ENCODE data around the gene DGLUCY. TPM values are rescaled to one million over a fixed set of nuclear protein-coding genes. Genes with fewer than 3 reads are reported as not detected.
"Not testable (repeated sequence)": the region's sequence is repeated elsewhere in the genome, so short reads cannot be mapped to it uniquely, and the experiment has no call there.

The DGLUCY gene
- total RNA-seq, 8 experiments from 2014 or later, result 15.1 to 116 (median 33.6) TPM

DNA sequence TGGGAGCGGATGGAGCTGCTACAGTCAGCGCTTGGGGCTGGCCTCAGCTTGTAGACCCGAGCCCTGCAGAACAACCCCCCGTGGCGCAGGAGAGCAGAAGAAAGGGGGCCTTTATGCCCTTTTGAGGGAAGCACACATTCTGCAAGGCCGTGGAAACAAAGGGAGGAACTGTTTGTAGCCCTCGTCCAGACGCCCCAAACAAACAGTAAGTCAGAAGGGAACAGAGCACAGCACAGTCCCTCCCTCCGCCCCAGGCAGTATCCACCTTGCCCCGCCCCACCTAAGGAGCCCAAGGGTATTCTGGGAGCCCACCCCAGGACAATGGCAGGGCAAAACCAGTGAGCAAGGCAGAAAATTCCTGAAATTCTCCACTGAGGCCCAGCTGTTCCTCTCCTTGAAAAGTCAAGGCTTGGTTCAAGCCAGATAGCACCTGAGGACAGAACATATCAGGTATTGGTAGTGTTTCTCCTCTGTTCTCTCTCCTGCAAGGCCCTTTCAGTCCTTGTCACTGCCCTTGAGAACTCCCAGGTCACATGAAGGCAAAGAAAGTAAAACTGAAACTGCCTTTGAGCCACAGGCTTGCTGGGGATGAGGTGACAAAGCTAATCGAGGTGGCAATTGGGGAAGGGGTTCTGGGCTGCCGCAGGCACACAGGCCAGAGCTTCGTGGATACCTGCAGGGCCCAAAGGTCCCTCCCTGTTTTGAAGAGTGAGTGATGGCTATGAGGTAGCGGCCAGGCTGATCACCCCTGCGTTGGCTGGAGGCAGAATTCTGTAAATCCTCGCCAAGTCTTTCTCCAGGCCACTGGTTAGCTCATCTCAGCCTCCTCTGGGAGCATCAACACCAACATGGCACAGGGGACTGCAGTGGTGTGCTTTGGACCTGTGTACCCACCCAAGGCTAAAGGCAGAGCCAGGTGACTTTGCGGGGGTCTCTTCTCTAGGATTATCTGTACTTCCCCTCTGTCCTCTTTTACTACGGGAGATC, 499 bp downstream of the DGLUCY start:
- 0 to 56% (median 6%) methylated on average over 1 to 11 of the region's 18 CpGs; no CpG with 5 or more reads in 2 of the 10 experiments for WGBS, 10 experiments
- Histone ChIP-seq H3K27ac (peak overlapping the region; percentile 72 to 88), H3K4me1 (replicated peaks in 1 of 2) (peaks cover 18 to 19% of the 10 kb centered on the region in 2 donors), H3K4me3 (peak overlapping the region; percentile 25 to 44 (median 35))
- in situ Hi-C loops (cut with MboI; ENCODE audit: low pct_unique_long_range_greater_than_20kb in 2 of 9, low sequenced_read_pairs in 9 of 9, unreplicated experiment in 9 of 9), result no loop called here
- ATAC-seq (replicated peaks in 6 of 8), result peak; percentile 41 to 90 (median 88)

DNA sequence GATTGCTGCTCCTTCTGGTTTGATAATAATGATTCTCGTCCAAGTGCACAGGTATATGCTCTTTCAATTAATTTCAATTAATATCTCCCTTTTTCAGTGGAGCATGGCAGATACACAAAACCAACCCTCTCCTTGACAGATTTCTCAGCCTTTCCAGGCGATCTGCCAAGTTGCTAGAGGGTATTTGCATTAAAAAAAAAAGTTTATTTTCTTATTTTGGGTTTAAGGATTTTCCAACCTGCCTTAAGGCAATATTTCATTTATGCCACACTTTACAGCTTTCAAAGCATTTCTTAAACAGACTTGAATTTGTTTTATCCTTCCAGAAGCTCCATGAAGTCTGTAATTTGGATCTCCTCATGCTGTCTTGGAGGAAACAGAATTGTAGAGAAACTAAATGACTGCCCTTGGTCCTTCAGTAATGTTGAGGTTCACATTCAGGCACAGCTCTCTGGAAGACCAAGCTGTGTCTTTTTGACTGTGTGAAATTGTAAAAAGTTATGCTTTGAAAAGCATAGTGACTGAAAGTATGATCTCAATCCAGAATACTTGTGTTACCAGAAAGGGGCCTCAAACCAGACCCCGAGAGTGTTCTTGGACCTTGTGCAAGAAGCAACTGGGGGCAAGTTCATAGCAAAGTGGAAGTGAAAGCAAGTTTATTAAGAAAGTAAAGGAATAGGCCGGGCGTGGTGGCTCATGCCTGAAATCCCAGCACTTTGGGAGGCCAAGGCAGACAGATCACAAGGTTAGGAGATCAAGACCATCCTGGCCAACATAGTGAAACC, 2.3 kb downstream of the DGLUCY start:
- 30 to 100% (median 87%) methylated on average over 1 to 5 of the region's 5 CpGs for WGBS, 10 experiments
- Histone ChIP-seq H3K4me1 (replicated peaks in 1 of 2) (peaks cover 18 to 19% of the 10 kb centered on the region in 2 donors), H3K27ac (no peak overlapping the region), H3K4me3 (no peak overlapping the region)
- in situ Hi-C loops (cut with MboI; ENCODE audit: low pct_unique_long_range_greater_than_20kb in 2 of 9, low sequenced_read_pairs in 9 of 9, unreplicated experiment in 9 of 9), result no loop called here
- ATAC-seq (replicated peaks in 6 of 8), result no peak

DNA sequence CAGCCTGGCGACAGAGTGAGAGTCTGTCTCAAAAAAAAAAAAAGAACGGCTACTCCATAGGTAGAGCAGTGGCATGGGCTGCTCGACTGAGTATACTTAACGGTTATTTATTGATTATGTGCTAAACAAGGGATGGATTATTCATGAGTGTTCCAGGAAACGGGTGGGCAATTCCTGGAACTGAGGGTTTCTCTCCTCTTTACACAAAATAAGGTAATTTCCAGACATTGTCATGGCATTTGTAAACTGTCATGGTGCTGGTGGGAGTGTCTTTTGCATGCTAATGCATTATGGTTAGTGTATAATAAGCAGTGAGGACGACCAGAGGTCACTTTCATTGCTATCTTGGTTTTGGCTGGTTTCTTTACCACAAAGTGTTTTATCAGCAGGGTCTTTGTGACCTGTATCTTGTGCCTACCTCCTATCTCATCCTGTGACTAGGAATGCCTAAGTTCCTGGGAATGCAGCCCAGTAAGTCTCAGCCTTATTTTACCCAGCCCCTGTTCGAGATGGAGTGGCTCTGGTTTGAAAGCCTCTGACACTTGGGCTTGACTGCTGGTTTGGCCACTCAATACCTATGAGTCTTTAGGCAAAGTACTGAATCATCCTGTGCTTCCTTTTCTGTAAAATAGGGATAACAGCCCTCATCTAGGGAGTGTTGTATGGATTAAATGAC, 3.2 kb downstream of the DGLUCY start:
- 0 to 81% (median 56%) methylated on average over 1 to 7 of the region's 7 CpGs; no CpG with 5 or more reads in 1 of the 10 experiments for WGBS, 10 experiments
- ATAC-seq (replicated peaks in 6 of 8), result no peak
- H3K4me3 ChIP-seq, result no peak overlapping the region
- in situ Hi-C loops (cut with MboI; ENCODE audit: low pct_unique_long_range_greater_than_20kb in 2 of 9, low sequenced_read_pairs in 9 of 9, unreplicated experiment in 9 of 9), result no loop called here
- H3K4me1 ChIP-seq (replicated peaks in 1 of 2), result peaks cover 18 to 19% of the 10 kb centered on the region in 2 donors
- H3K27ac ChIP-seq, result no peak overlapping the region

DNA sequence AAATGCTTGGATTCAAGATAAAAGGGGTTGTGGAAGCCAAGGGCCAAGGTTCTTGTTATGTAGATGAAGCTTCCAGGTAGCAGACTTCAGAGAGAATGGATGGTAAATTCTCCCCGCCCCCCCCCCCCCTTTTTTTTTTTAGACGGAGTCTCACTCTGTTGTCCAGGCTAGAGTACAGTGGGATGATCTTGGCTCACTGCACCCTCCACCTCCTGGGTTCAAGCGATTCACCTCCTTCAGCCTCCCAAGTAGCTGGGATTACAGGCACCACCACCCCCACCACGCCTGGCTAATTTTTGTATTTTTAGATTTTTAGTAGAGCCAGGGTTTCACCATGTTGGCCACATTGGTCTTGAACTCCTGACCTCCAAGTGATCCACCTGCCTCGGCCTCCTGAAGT, 4.1 kb downstream of the DGLUCY start:
- in situ Hi-C loops (cut with MboI; ENCODE audit: low pct_unique_long_range_greater_than_20kb in 2 of 9, low sequenced_read_pairs in 9 of 9, unreplicated experiment in 9 of 9), result no loop called here
- peaks cover 18 to 19% of the 10 kb centered on the region in 2 donors for H3K4me1 ChIP-seq (replicated peaks in 1 of 2)
- no peak for ATAC-seq (replicated peaks in 6 of 8)
- H3K4me3 ChIP-seq, result no peak overlapping the region
- no peak overlapping the region for H3K27ac ChIP-seq
- WGBS, 10 experiments, result 71 to 100% (median 83%) methylated on average over 1 to 4 of the region's 5 CpGs; no CpG with 5 or more reads in 2 of the 10 experiments

DNA sequence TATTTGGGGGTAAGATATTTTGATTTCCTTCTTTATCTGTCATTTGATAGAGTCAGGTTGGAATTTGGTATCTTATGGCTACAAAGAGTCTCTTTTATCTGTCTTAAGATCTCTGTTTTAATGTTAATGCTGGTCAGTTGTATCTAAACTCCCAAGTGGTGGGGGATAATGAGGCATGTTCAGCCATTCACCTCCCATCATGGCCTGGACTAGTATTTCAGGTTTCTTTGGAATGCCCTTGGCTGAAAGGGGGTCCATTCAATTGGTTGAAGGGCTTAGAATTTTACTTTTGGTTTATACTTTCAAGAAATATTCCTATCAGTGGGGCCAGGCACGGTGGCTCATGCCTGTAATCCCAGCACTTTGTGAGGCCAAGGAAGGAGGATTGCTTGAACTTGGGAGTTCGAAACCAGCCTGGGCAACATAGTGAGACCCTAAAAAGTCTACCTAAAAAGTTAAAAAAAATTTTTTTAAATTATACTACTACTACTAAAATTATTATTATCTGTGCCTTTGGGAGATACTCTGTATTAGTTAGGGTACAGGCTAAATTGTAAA, 4.7 kb downstream of the DGLUCY start:
- WGBS, 10 experiments, result 86 to 100% (median 100%) methylated on average over 1 to 2 of the region's 2 CpGs; no CpG with 5 or more reads in 3 of the 10 experiments
- no peak for ATAC-seq (replicated peaks in 6 of 8)
- Histone ChIP-seq H3K4me3 (no peak overlapping the region), H3K4me1 (replicated peaks in 1 of 2) (peaks cover 13 to 16% of the 10 kb centered on the region in 2 donors), H3K27ac (no peak overlapping the region)
- in situ Hi-C loops (cut with MboI; ENCODE audit: low pct_unique_long_range_greater_than_20kb in 2 of 9, low sequenced_read_pairs in 9 of 9, unreplicated experiment in 9 of 9), result no loop called here

DNA sequence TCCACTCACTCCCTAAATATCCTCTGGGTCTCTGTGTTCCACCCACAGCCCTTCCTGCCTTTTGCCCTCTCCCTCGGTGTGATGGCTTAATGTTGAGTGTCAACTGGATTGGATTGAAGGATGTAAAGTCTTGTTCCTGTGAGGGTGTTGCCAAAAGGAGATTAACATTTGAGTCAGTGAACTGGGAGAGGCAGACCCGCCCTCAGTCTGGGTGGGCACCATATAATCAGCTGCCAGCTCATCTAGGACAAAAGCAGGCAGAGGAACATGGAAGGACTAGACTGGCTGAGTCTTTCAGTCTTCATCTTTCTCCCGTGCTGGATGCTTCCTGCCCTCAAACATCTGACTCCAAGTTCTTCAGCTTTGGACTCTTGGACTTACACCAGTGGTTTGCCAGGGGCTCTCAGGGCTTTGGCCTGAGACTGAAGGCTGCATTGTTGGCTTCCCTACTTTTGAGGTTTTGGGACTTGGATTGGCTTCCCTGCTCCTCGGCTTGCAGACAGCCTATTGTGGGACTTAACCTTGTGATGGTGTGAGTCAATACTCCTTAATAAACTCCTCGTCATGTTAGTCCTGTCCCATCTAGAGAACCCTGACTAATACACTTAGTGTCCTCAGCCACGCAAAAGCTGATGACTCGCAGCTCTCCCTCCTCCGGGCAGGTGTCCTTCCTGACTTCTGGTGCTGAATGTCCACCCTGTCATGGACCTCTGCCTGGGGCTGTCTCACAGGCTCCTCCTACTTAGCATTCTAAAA, 5.9 kb downstream of the DGLUCY start:
- in situ Hi-C loops (cut with MboI; ENCODE audit: low pct_unique_long_range_greater_than_20kb in 2 of 9, low sequenced_read_pairs in 9 of 9, unreplicated experiment in 9 of 9), result no loop called here
- ATAC-seq (replicated peaks in 6 of 8), result peak in 6 of 8 experiments; percentile 9 to 92 (median 54)

DNA sequence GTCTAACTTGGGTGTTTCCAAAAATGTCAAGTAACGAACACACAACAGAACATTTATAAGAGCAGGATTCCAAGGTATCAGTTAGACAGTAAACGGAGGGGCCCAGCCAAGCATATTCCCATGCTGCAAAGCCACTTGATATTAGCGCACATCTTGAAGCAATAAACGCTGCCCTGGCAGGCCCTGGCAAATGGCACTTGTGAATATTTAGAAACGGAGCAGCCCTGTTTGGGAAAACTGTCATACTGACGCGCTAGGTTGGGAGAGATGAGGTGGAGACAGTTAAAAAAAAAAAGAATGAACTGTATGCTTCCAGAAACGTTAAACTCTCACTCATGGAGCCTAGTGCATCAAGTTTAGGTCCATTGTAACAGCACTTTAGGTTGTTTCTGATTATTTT, 9.3 kb downstream of the DGLUCY start:
- peak in 2 of 8 experiments; percentile 10 to 50 for ATAC-seq (replicated peaks in 6 of 8)
- WGBS, 10 experiments, result 20 to 100% (median 88%) methylated on average over 1 to 8 of the region's 8 CpGs; no CpG with 5 or more reads in 1 of the 10 experiments
- Histone ChIP-seq H3K4me3 (no peak overlapping the region), H3K27ac (no peak overlapping the region), H3K4me1 (replicated peaks in 1 of 2) (no peaks in the 10 kb centered on the region)
- in situ Hi-C loops (cut with MboI; ENCODE audit: low pct_unique_long_range_greater_than_20kb in 2 of 9, low sequenced_read_pairs in 9 of 9, unreplicated experiment in 9 of 9), result no loop called here

More for the DNA sequence above, 5.9 kb downstream of the DGLUCY start:
- 0 to 93% (median 33%) methylated on average over 1 to 7 of the region's 8 CpGs; no CpG with 5 or more reads in 3 of the 10 experiments for WGBS, 10 experiments
- no peak overlapping the region for H3K4me3 ChIP-seq
- peaks cover 6 to 9% of the 10 kb centered on the region in 2 donors for H3K4me1 ChIP-seq (replicated peaks in 1 of 2)
- H3K27ac ChIP-seq, result no peak overlapping the region

DNA sequence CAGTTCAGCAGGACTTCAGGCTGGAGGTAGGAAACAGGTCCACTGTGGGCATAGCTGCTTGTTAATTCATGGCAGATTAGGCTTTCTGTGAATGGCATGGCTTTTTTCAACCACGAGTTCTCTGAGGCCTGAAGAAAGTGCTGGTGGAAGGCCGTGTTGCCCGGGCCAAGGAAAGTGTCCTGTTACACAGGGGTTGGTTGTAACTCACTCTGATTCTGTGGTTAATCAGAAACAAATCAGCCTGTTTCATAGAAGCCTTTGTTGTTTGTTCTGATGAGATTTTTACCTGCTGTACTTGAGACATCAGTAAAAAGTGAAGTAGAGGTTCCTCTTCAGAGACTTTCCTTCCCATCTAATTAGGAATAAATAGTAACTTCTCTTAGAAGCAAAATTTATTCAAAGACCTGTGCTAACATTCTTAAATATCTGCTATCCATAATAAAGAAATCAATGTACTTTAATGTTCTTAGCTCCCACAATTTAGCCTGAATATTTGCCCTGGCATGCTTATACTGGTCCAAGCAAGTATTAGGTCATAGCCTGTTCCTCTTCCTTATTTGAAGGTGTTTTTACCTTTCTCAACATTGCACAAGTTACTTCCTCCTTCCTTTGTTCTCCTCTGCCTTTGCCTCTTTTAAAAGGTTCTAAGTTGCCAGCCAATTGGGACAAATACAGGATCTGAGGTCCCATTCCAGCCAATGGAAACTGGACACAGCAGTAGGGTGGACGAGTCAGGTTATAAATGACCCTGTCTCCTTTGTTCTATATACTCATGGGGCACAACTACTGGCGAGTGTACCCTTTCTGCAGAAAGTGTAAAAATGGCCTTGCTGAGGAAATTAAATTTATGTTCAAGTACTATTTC, 10.8 kb downstream of the DGLUCY start:
- H3K4me3 ChIP-seq; H3K27ac ChIP-seq; ATAC-seq (replicated peaks in 6 of 8); H3K4me1 ChIP-seq (replicated peaks in 1 of 2): not testable (repeated sequence)
- in situ Hi-C loops (cut with MboI; ENCODE audit: low pct_unique_long_range_greater_than_20kb in 2 of 9, low sequenced_read_pairs in 9 of 9, unreplicated experiment in 9 of 9), result loop anchor here in 2 of 9 experiments (25.0 kb wide), 1 partner anchor 212 kb away; no protein-coding TSS in a partner anchor
- WGBS, 10 experiments, result 67 to 100% (median 88%) methylated on average over 1 to 4 of the region's 5 CpGs; no CpG with 5 or more reads in 2 of the 10 experiments

DNA sequence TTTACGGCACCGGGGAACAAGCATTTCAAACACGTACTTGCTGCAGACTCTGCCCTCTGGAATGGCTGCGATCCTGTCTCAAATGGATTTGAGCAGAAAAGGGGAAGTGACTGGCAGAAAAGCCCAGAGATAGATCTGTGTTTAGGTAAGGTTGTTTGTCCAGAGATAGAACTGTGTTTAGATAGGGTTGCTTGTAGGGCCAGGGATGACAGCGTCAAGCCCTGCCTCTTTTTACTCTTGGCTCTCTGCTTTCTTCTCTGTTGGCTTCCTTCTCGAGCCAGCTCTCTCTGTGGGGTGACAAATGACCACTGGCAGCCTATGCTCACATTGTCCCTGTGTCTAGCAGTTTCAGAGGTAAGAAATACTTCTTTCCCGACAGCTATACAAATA, 11.4 kb downstream of the DGLUCY start:
- 67 to 100% (median 87%) methylated on average over 1 to 7 of the region's 7 CpGs; no CpG with 5 or more reads in 2 of the 10 experiments for WGBS, 10 experiments
- Histone ChIP-seq H3K27ac (no peak overlapping the region), H3K4me1 (replicated peaks in 1 of 2) (no peaks in the 10 kb centered on the region), H3K4me3 (no peak overlapping the region)
- ATAC-seq (replicated peaks in 6 of 8), result no peak
- in situ Hi-C loops (cut with MboI; ENCODE audit: low pct_unique_long_range_greater_than_20kb in 2 of 9, low sequenced_read_pairs in 9 of 9, unreplicated experiment in 9 of 9), result loop anchor here in 2 of 9 experiments (25.0 kb wide), 1 partner anchor 213 kb away; no protein-coding TSS in a partner anchor

DNA sequence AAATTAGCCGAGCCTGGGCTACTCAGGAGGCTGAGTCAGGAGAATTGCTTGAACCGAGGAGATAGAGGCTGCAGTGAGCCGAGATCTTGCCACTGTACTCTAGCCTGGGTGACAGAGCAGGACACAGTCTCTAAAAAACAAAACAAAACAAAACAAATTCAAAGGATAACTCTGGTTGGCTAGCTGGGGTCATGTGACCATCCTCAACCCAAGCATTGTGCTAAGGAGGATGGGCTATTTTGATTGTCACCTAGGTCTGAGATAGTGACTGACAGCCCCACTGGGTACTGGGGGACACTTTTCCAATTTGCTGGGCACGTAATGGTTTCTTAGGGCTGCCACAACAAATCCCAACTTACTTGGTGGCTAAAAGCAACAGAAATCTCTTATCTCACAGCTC, 11.9 kb downstream of the DGLUCY start:
- Histone ChIP-seq H3K27ac (no peak overlapping the region), H3K4me1 (replicated peaks in 1 of 2) (no peaks in the 10 kb centered on the region), H3K4me3 (no peak overlapping the region)
- ATAC-seq (replicated peaks in 6 of 8), result no peak
- WGBS, 10 experiments, result 80 to 100% (median 100%) methylated on average over 1 to 3 of the region's 4 CpGs; no CpG with 5 or more reads in 2 of the 10 experiments
- in situ Hi-C loops (cut with MboI; ENCODE audit: low pct_unique_long_range_greater_than_20kb in 2 of 9, low sequenced_read_pairs in 9 of 9, unreplicated experiment in 9 of 9), result loop anchor here in 2 of 9 experiments (25.0 kb wide), 1 partner anchor 214 kb away; no protein-coding TSS in a partner anchor

DNA sequence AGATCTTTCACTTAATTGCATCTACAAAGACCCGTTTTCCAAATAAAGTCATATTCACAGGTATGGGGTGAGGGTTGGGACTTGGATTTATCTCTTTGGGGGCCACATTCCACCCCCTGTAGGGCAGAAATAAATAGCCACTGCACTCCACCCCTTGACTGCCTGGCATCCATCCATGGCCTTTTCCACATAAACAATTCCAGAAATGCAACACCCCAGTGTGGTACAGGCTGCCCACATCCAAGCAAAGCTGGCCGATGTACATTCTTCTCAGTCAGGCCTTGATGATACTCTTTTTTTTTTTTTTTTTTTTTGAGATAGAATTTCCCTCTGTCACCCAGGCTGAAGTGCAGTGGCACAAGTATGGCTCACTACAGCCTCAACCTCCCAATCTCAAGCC, 12.9 kb downstream of the DGLUCY start:
- in situ Hi-C loops (cut with MboI; ENCODE audit: low pct_unique_long_range_greater_than_20kb in 2 of 9, low sequenced_read_pairs in 9 of 9, unreplicated experiment in 9 of 9), result loop anchor here in 2 of 9 experiments (25.0 kb wide), 1 partner anchor 214 kb away; no protein-coding TSS in a partner anchor
- ATAC-seq (replicated peaks in 6 of 8), result no peak
- no peaks in the 10 kb centered on the region for H3K4me1 ChIP-seq (replicated peaks in 1 of 2)
- no peak overlapping the region for H3K4me3 ChIP-seq
- no peak overlapping the region for H3K27ac ChIP-seq
- WGBS, 10 experiments, result 43 to 100% (median 90%) methylated on average over 1 to 2 of the region's 2 CpGs; no CpG with 5 or more reads in 1 of the 10 experiments
